WI38 (cell line): ENCODE measurements around the gene WTAP.

Source experiments
- H3K4me3 ChIP-seq: 2 replicates; pipeline ENCODE4 v1.5.1; 2011; ENCODE audit warnings: low read depth, mild to moderate bottlenecking, control low read depth, low read length
- TF ChIP-seq, protein P1 (sequence below): IDR thresholded peaks from 2 replicates; pipeline ENCODE4 v1.5.1; 2012; ENCODE audit warnings: low read depth, mild to moderate bottlenecking, control low read depth, low read length

WTAP gene

DNA sequence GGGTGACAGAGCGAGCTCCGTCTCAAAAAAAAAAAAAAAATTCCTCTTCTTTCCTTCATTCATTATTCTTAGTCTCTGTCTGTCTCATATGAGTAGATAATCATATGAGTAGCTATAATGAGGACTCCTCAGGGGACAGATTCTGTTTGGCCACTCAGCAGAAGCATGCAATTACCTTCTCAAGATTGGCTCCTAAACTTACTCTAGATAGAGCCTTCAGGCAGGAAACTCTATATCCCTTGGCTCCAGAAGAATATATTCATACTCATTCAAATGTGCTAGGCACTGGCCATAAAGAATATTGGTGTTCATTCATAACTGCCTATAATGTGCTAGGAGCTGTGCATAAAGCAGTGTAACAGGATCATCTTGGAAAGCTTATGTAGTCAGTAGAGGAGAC, 32.3 kb downstream of the WTAP start:
- TF ChIP-seq, protein P1, sequence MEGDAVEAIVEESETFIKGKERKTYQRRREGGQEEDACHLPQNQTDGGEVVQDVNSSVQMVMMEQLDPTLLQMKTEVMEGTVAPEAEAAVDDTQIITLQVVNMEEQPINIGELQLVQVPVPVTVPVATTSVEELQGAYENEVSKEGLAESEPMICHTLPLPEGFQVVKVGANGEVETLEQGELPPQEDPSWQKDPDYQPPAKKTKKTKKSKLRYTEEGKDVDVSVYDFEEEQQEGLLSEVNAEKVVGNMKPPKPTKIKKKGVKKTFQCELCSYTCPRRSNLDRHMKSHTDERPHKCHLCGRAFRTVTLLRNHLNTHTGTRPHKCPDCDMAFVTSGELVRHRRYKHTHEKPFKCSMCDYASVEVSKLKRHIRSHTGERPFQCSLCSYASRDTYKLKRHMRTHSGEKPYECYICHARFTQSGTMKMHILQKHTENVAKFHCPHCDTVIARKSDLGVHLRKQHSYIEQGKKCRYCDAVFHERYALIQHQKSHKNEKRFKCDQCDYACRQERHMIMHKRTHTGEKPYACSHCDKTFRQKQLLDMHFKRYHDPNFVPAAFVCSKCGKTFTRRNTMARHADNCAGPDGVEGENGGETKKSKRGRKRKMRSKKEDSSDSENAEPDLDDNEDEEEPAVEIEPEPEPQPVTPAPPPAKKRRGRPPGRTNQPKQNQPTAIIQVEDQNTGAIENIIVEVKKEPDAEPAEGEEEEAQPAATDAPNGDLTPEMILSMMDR: no peak
- no peak overlapping the region for H3K4me3 ChIP-seq

DNA sequence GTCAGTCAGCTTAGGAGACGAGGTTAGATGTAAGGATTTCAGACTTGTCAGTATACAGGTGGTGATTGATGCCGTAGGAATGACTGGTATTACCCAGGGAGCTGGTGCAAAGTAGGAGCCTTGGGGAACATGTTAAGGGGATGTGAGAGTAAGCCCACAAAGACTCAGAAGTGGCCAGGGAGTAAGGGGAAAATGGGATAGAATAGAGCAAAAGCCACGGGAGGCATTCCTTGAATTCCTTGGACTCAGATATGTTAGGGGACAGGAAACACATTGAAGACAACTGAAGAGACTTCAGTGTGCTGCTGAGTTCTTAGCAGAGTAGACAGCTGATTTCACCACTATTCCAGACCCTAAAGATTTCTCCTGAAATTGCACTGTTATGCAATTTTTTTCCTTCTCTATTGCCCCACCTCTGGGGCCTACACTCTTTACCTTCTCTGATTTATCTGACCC, 33.3 kb downstream of the WTAP start:
- TF ChIP-seq, protein P1: no peak
- H3K4me3 ChIP-seq: peak overlapping the region; percentile 47

DNA sequence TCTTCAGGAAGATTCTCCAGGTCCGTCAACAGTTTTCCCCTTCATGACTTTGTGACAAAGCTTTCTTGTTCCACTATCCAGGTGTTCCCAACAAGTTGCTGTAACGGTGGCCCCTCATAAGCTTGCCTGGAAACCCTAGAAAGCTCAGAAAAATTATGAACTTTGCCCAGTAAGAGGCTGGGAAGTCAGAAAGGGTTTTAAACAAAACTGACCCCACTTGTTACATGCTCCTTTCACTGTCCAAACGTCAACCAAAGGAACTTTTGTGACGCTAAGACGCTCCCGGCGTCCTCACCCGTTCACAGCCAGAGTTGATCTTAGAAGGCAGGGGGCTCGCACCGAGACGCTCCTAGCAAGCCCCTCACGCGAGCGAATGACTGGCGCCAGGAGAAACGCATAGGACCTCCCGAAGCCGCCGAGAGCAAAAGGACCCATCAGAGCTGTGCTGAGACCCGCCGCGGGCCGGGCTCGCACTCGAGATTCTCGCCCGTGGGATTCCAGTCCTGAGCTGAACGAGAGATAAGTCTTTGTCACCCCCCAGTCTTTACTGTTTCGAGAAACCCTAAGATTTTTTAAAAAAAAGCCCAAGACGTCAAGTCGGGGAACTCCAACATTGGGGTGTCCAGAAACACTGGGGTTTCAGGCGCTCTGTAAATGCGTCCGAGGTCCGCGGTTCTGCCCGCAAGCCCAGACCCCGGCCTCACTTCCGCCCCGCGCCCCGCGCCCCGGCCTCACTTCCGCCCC, 34.0 kb downstream of the WTAP start:
- peak overlapping the region; percentile 47 for H3K4me3 ChIP-seq
- TF ChIP-seq, protein P1: no peak

DNA sequence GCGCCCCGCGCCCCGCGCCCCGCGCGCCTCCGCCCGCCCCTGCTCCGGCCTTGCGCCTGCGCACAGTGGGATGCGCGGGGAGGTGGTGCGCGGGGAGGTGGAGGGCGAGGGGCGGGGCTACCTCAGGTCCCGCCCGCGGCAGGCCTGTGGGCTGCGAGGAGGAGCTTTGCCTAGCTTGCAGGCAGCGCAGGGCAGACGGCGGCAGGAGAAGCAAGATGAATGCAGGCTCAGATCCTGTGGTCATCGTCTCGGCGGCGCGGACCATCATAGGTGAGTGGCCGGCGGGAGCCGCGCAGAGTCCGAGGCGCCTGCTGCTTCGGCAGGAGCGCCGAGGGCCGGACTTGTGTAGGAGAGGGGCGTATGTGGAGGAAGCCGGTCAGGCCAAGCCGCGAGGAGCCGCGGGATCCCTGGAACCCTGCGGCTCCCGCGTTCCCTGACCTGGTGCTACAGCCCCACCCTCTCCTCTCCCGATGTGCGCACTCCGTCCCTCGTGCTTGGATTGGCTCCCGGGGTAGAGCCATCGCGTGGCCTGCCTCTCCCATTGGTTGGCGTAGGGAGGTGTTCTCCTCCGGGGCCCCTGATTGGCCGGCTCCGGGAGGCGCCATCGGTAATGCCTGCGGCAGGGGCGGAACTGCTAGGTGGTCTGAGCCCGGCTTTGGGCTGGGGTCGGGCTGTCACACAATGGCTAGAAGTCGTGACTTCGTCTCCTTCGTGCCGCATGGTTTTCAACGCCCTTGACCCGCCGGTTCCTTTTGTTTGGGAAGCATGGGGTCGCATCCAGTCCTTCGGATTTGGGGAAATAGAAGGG, 34.8 kb downstream of the WTAP start, which contains the start of gene ACAT2:
ACAT2 (plus strand) TSS at position 173 of the 808 bp plus-strand sequence; CDS start at position 216, 43 bp downstream.
- TF ChIP-seq, protein P1: no peak
- H3K4me3 ChIP-seq: peak within 1 kb of the TSS; percentile 78

DNA sequence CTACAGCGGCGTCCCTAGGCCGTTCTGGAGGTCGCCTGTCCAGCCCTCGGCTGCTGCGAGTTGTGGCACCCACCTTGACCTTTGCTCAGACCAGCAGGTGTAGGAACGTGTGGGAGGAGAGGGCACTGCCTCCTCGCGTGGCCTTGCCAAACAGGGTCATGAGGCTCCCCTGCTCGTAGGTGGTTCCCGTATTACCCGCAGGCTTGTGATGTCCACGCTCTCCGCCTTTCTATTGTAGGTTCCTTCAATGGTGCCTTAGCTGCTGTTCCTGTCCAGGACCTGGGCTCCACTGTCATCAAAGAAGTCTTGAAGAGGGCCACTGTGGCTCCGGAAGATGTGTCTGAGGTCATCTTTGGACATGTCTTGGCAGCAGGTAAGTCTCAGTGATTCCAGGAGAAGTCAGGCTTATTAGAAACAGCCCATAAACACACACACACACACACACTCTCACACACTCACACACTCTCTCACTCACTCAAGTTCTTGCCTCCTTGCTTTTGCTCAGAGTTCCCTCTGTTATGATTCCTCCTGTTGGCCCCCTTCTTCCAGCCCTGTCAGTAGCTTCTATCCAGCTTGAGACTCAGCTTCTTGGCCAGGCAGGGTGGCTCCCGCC, 35.5 kb downstream of the WTAP start:
- TF ChIP-seq, protein P1: no peak
- peak overlapping the region; percentile 78 for H3K4me3 ChIP-seq

DNA sequence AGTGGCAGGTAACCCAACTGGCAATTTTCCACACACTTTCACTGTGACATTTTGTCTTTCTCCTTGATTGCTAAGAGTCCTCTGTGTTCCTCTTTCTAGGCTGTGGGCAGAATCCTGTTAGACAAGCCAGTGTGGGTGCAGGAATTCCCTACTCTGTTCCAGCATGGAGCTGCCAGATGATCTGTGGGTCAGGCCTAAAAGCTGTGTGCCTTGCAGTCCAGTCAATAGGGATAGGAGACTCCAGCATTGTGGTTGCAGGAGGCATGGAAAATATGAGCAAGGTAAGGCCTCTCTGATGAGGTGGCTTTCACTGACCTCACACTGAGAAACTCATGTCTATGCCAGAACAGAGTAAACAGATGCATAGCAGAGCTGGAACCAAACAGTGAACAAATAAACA, 39.6 kb downstream of the WTAP start:
- no peak overlapping the region for H3K4me3 ChIP-seq
- TF ChIP-seq, protein P1: no peak
